Stimulated activated CD4-positive, alpha-beta T cell treated with anti-CD3 and anti-CD28 coated beads, Interleukin-15, amount 100 ng/mL, for 1 hour (primary cell): ENCODE measurements around the gene MRE11.

ENCODE experiments used
- DNase-seq, 2 donors: peaks; one replicate each; pipeline ENCODE4 v3.0.0-alpha.2; 2020; ENCODE audit warnings: low read depth in 1 of 2, low spot score in 1 of 2

Gene MRE11

GRCh38 chr11:94493281-94494125 lies at the start of gene MRE11, which contains the start of gene ANKRD49:
Gene MRE11 (minus strand): TSS chr11:94493844. CDS start chr11:94492801, 1,043 bp downstream.
Gene ANKRD49 (plus strand): TSS chr11:94493984. CDS start chr11:94496694, 2,710 bp downstream.
- DNase-seq = peak; percentile 91 to 93

- DNase-seq = no peak
Observed at GRCh38 chr11:94539420-94539819, 45.8 kb upstream of the MRE11 start.

GRCh38 chr11:94537031-94537600 lies 43.5 kb upstream of the MRE11 start:
- DNase-seq = no peak

GRCh38 chr11:94536386-94536785 lies 42.7 kb upstream of the MRE11 start:
- no peak for DNase-seq

- DNase-seq = no peak
Observed at GRCh38 chr11:94533696-94534630, 40.3 kb upstream of the MRE11 start.

GRCh38 chr11:94533206-94533605 lies 39.6 kb upstream of the MRE11 start:
- DNase-seq = no peak

- DNase-seq = no peak
Observed at GRCh38 chr11:94532211-94532610, 38.6 kb upstream of the MRE11 start.

- DNase-seq = no peak
Observed at GRCh38 chr11:94528551-94528950, 34.9 kb upstream of the MRE11 start.

- DNase-seq = no peak
Observed at GRCh38 chr11:94526645-94527438, 33.2 kb upstream of the MRE11 start.

GRCh38 chr11:94525546-94526324 lies 32.1 kb upstream of the MRE11 start:
- no peak for DNase-seq

- no peak for DNase-seq
Observed at GRCh38 chr11:94524341-94524740, 30.7 kb upstream of the MRE11 start.

GRCh38 chr11:94521684-94522083 lies 28.0 kb upstream of the MRE11 start:
- DNase-seq = no peak

GRCh38 chr11:94519478-94520084 lies 25.9 kb upstream of the MRE11 start:
- no peak for DNase-seq

- no peak for DNase-seq
Observed at GRCh38 chr11:94518300-94518699, 24.7 kb upstream of the MRE11 start.

GRCh38 chr11:94516725-94517124 lies 23.1 kb upstream of the MRE11 start:
- DNase-seq = no peak

- no peak for DNase-seq
Observed at GRCh38 chr11:94515398-94515797, 21.8 kb upstream of the MRE11 start.

- DNase-seq = no peak
Observed at GRCh38 chr11:94513091-94513490, 19.4 kb upstream of the MRE11 start.

GRCh38 chr11:94511932-94512781 lies 18.5 kb upstream of the MRE11 start, which contains the start of gene C11orf97:
Gene C11orf97 (plus strand): TSS chr11:94512461. CDS start chr11:94512529, 68 bp downstream.
- peak; percentile 13 to 35 for DNase-seq
